Endothelial cell of umbilical vein (primary cell): ENCODE data around the gene WHRN. TPM values are rescaled to one million over a fixed set of nuclear protein-coding genes. Genes with fewer than 3 reads are reported as not detected.

Experiments used
- BruUV-seq: library from RNA; stranded (reverse); fragments of 400-500 nt; replicated peaks from 2 replicates; lab custom pipeline; 2021; lab: Mats Ljungman, UMichigan
- CTCF ChIA-PET: fragments of 300-600, 350-600 bp; sonication (Branson Sonifier 250); formaldehyde crosslinking; loops from one replicate; lab custom pipeline; 2021; ENCODE audit warnings: antibody characterized with exemption, inconsistent platforms; lab: Charles Lee
- POLR2A ChIA-PET: fragments of 300-600, 350-600 bp; sonication (Branson Sonifier 250); formaldehyde crosslinking; loops from one replicate; lab custom pipeline; 2021; ENCODE audit warnings: antibody characterized with exemption, inconsistent platforms; lab: Charles Lee
- DNase-seq: peaks from one replicate; pipeline ENCODE4 v3.0.0-alpha.2; 2011; ENCODE audit warnings: low read depth, low spot score
- FAIRE-seq: peaks from 2 replicates; lab custom pipeline; 2011; peaks lifted over from hg19 to GRCh38; lab: Jason Lieb, UNC
- H2AFZ ChIP-seq: 2 replicates; pipeline ENCODE4 v1.6.0; 2012; ENCODE audit warnings: low read depth, low read length, control low read depth, inconsistent platforms
- H3K27ac ChIP-seq: 2 replicates; pipeline ENCODE4 v1.5.1; 2011; ENCODE audit warnings: low read depth, mild to moderate bottlenecking, control low read depth, low read length, moderate library complexity; ENCODE audit not compliant: insufficient read depth
- H3K27me3 ChIP-seq, 2 experiments: 2 replicates each; pipeline versions ENCODE4 v1.6.0 to v1.6.1; 2011; ENCODE audit warnings: low read length in 2 of 2, mixed read lengths in 1 of 2; ENCODE audit not compliant: control insufficient read depth in 2 of 2, insufficient read depth in 2 of 2
- H3K36me3 ChIP-seq, 2 experiments: 2 replicates in 1 of 2; 3 replicates in 1 of 2; pipeline ENCODE4 v1.5.1; 2011; ENCODE audit warnings: low read length in 2 of 2, mild to moderate bottlenecking in 1 of 2, moderate library complexity in 1 of 2; ENCODE audit not compliant: control insufficient read depth in 2 of 2, insufficient read depth in 2 of 2; ENCODE audit errors: extremely low read depth in 1 of 2
- H3K4me1 ChIP-seq: 3 replicates; pipeline ENCODE4 v1.5.1; 2011; ENCODE audit warnings: mild to moderate bottlenecking, low read length; ENCODE audit not compliant: control insufficient read depth, insufficient read depth; ENCODE audit errors: extremely low read depth
- H3K4me2 ChIP-seq: 2 replicates; pipeline ENCODE4 v1.6.1; 2011; ENCODE audit warnings: low read length, control low read depth, mixed read lengths; ENCODE audit not compliant: insufficient read depth
- H3K4me3 ChIP-seq, 3 experiments: fragments of 200-600 bp in 1 of 3; sonication (generic), shearing (Covaris generic) in 1 of 3; replicated peaks in 1 of 3; 2 replicates each; pipeline ENCODE4 v1.5.1; 2011 to 2016; ENCODE audit warnings: control low read depth in 3 of 3, low read length in 3 of 3, mild to moderate bottlenecking in 2 of 3, inconsistent platforms in 1 of 3, low read depth in 1 of 3, moderate library complexity in 1 of 3; ENCODE audit not compliant: insufficient read depth in 1 of 3
- H3K79me2 ChIP-seq: 2 replicates; pipeline ENCODE4 v1.6.0; 2012; ENCODE audit warnings: low read length, inconsistent platforms; ENCODE audit not compliant: control insufficient read depth, insufficient read depth
- H3K9ac ChIP-seq: replicated peaks from 2 replicates; pipeline ENCODE3; 2011; ENCODE audit warnings: low read length, control low read depth; ENCODE audit not compliant: insufficient read depth; ENCODE audit errors: extremely low read depth
- H3K9me1 ChIP-seq: replicated peaks from 3 replicates; pipeline ENCODE4 v1.6.0; 2011; ENCODE audit warnings: mild to moderate bottlenecking, low read length; ENCODE audit not compliant: control insufficient read depth, insufficient read depth; ENCODE audit errors: extremely low read depth
- H3K9me3 ChIP-seq: replicated peaks from 2 replicates; pipeline ENCODE4 v1.5.1; 2012; ENCODE audit warnings: low read length, inconsistent platforms; ENCODE audit not compliant: control insufficient read depth, insufficient read depth
- H4K20me1 ChIP-seq: replicated peaks from 2 replicates; pipeline ENCODE3; 2011; ENCODE audit warnings: mild to moderate bottlenecking, low read length; ENCODE audit not compliant: control insufficient read depth, insufficient read depth; ENCODE audit errors: extremely low read depth
- EZH2 ChIP-seq: IDR thresholded peaks from 2 replicates; pipeline ENCODE4 v1.6.1; 2012; ENCODE audit warnings: borderline replicate concordance, low read depth, mild to moderate bottlenecking, moderate library complexity, low read length, inconsistent platforms; ENCODE audit not compliant: severe bottlenecking
- FOS ChIP-seq: IDR thresholded peaks from 2 replicates; pipeline ENCODE4 v1.6.1; 2011; ENCODE audit warnings: mild to moderate bottlenecking, low read length, moderate library complexity, borderline replicate concordance; ENCODE audit not compliant: insufficient read depth
- GATA2 ChIP-seq: IDR thresholded peaks from 2 replicates; pipeline ENCODE4 v1.7.0; 2011; ENCODE audit warnings: low read depth, mild to moderate bottlenecking, moderate library complexity, mixed read lengths, low read length; ENCODE audit not compliant: insufficient read length, insufficient read depth
- JUN ChIP-seq: IDR thresholded peaks from 2 replicates; pipeline ENCODE4 v1.6.1; 2011; ENCODE audit warnings: borderline replicate concordance, low read depth; ENCODE audit not compliant: insufficient read length, insufficient read depth
- MYC ChIP-seq: IDR thresholded peaks from one replicate; pipeline ENCODE4 v1.6.1; 2011; ENCODE audit warnings: mild to moderate bottlenecking, low read depth, low read length
- POLR2A ChIP-seq: IDR thresholded peaks from 2 replicates; pipeline ENCODE4 v1.6.1; 2012; ENCODE audit warnings: low read depth, mild to moderate bottlenecking, control low read depth, low read length
- POLR2AphosphoS5 ChIP-seq: IDR thresholded peaks from 2 replicates; pipeline ENCODE4 v1.6.1; 2012; ENCODE audit warnings: low read depth, mild to moderate bottlenecking, control low read depth, low read length, moderate library complexity; ENCODE audit not compliant: insufficient read depth
- dilution Hi-C: fragments of 300-500 bp; cut with MboI; formaldehyde crosslinking; loops from one replicate; pipeline ENCODE4 v1.15.0; 2019; ENCODE audit warnings: low sequenced_read_pairs; ENCODE audit not compliant: extremely low pct_ligation_motif_present
- intact Hi-C: fragments of 100-400 bp; cut with micrococcal nuclease; formaldehyde crosslinking; loops from one replicate; pipeline ENCODE4 v1.10.0; 2022
- polyA plus RNA-seq, 4 experiments: library from polyadenylated mRNA; depleted of rRNA in 3 of 4; stranded (reverse) in 3 of 4; unstranded in 1 of 4; fragments of >200 nt; gene quantifications; 2 replicates each; pipeline versions ENCODE4 v1.2.1 to v1.2.3, GENCODE V29; 2011 to 2012; ENCODE audit warnings: missing spikeins in 1 of 4
- total RNA-seq: library from RNA; stranded (reverse); gene quantifications from 2 replicates; pipeline ENCODE4 v1.2.3, GENCODE V29; 2021
- TF ChIP-seq, protein P1 (sequence below): IDR thresholded peaks from 2 replicates; pipeline ENCODE4 v1.6.1; 2011; ENCODE audit not compliant: insufficient read depth, insufficient read length
- TF ChIP-seq, protein P2 (sequence below), 2 donors: IDR thresholded peaks; 1 replicate in 1 of 2; 2 replicates in 1 of 2; pipeline ENCODE4 v1.5.1; 2011; ENCODE audit warnings: low read length in 2 of 2, mild to moderate bottlenecking in 2 of 2, moderate library complexity in 2 of 2, control low read depth in 1 of 2, inconsistent platforms in 1 of 2, low read depth in 1 of 2; ENCODE audit not compliant: insufficient read depth in 1 of 2; ENCODE audit errors: extremely low read depth in 1 of 2

Gene WHRN
- total and polyA plus RNA-seq, 2 donors (not counting 3 experiments of a cell fraction or from before 2014, with no cell fraction given), result 0.35 to 0.69 TPM

DNA sequence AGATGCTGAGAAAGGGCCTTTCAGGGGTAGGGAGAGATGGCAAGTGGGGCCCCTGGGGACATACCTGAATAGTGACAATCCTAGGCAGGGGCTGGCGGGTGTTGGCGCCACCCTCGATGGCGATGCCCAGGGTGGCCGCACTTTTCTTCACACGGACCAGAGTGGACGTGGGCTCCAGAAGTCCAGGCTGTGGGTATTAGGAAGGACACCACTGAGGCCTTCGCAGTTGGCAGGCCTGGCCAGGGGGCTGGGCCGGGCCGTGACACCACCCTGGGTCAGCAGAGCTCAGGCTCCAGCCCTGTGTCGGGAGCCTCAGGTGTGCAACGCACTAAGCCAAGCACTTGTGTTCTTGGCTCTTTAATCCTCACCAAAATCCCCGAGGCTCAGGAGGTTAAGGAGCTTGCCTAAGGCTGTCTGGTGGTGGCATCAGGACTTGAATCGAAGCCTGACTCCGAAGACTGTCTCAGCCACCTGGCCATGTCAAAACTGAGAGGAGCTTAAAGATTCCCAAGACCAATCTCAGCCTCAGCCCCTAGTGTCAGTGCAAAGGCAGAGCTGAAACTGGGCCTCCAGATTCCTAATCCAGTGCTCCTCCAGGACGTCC, 102.0 kb downstream of the WHRN start:
- Histone ChIP-seq H2AFZ (no peak overlapping the region), H3K9me1 (no peaks in the 10 kb centered on the region), H3K4me1 (no peaks in the 10 kb centered on the region), H3K9me3 (no peaks in the 10 kb centered on the region), H3K36me3 (no peaks in the 10 kb centered on the region), H4K20me1 (no peaks in the 10 kb centered on the region), H3K9ac (no peak overlapping the region), H3K4me2 (no peak overlapping the region), H3K27ac (no peak overlapping the region), H3K27me3 (no peaks in the 10 kb centered on the region), H3K4me3 (no peak overlapping the region), H3K79me2 (no peaks in the 10 kb centered on the region)
- FAIRE-seq, result no peak
- CTCF ChIA-PET, result interaction anchor here (0.7 to 9.5 kb wide), 4 partner anchors 8 to 611 kb away, joined by 3 to 397 read pairs (median 4); partner anchors contain the start of gene TEX53
- BruUV-seq, result no TSS peak
- TF ChIP-seq, protein P1, sequence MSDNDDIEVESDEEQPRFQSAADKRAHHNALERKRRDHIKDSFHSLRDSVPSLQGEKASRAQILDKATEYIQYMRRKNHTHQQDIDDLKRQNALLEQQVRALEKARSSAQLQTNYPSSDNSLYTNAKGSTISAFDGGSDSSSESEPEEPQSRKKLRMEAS, result no peak
- TF ChIP-seq POLR2AphosphoS5 (no peak), POLR2A (no peak), EZH2 (no peak), GATA2 (no peak), MYC (no peak), FOS (no peak), JUN (no peak)
- TF ChIP-seq, protein P2, sequence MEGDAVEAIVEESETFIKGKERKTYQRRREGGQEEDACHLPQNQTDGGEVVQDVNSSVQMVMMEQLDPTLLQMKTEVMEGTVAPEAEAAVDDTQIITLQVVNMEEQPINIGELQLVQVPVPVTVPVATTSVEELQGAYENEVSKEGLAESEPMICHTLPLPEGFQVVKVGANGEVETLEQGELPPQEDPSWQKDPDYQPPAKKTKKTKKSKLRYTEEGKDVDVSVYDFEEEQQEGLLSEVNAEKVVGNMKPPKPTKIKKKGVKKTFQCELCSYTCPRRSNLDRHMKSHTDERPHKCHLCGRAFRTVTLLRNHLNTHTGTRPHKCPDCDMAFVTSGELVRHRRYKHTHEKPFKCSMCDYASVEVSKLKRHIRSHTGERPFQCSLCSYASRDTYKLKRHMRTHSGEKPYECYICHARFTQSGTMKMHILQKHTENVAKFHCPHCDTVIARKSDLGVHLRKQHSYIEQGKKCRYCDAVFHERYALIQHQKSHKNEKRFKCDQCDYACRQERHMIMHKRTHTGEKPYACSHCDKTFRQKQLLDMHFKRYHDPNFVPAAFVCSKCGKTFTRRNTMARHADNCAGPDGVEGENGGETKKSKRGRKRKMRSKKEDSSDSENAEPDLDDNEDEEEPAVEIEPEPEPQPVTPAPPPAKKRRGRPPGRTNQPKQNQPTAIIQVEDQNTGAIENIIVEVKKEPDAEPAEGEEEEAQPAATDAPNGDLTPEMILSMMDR (IDR thresholded peaks at IDR 0.05; ENCODE audit: extremely low read depth in 1 of 2, insufficient read depth in 1 of 2, low read depth in 1 of 2, low read length in 2 of 2), result no peak
- POLR2A ChIA-PET, result no interaction called here
- intact Hi-C loops, result no loop called here
- no peak for DNase-seq
- dilution Hi-C loops, result no loop called here
